HG03565 (cell line): ENCODE results near the gene NEK7.
"Not testable (repeated sequence)": the region's sequence is repeated elsewhere in the genome, so short reads cannot be mapped to it uniquely, and the experiment has no call there.

Source experiments
- ATAC-seq: cut with Tn5 transposase; IDR thresholded peaks from one replicate; pipeline ENCODE4 v1.9.1; 2021; ENCODE audit warnings: mild to moderate bottlenecking, moderate library complexity; ENCODE audit not compliant: unreplicated experiment

Gene NEK7

DNA sequence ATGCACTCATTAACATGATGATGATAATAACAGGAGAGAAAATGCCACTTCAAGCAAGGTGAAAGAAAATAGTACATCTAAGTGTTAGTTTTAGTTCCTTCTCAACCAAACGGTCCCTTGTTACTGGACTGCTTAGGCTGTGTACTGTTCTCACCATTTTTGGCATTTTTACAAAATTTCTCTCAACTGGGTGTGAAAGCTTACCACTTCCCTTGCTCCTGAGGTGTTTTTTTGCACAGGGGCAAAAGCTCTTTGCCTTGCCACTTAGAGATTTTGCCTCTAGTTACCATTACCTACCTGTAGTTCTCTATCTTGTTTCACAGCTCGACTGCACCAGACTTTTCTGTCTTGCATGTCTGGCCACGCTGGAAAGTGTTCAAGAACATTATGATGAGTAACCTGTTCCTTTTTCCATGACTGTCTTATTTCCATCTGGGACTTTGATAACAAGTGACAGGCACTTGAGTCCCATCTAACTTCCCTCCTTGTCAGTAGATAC lies 10.7 kb downstream of the NEK7 start:
- ATAC-seq, result peak; percentile 47

DNA sequence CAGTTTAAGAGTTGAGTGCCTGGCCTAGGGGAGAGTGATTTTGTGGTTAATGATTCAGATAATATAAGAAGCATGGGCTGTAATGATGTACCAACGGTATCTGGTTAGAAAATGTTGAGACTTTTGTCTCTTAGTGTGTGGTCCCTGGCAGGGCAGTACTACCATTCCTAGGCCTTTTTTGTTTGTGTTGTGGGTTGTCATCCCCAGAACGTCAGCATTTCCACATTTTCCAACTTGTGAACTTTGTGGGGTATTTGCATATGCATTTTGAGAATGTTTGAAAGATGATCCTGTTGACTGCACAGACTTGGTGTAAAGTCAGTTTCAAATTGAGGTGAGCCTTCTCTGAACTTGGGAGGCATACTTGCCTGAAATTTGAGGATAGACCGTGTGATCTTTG lies 11.4 kb downstream of the NEK7 start:
- ATAC-seq, result no peak

DNA sequence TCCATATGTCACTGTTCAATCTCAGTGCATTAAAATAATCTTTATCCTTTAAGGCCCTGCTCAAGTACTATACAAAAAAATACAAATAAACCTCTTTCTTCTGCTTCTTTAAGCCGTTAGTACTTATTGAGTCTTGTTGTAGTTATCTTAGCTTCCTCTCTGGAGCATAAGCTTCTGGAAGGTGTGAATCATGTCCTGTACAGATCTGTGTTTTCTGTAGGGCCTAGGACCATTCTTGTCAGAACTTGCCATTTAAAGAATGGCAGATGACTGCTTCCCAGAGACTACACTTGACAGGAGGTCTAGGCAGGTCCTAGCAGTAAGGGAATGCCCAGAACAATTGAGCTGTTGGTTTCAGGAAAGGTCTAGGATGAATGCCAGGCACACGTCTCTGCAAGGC lies 12.9 kb downstream of the NEK7 start:
- no peak for ATAC-seq

DNA sequence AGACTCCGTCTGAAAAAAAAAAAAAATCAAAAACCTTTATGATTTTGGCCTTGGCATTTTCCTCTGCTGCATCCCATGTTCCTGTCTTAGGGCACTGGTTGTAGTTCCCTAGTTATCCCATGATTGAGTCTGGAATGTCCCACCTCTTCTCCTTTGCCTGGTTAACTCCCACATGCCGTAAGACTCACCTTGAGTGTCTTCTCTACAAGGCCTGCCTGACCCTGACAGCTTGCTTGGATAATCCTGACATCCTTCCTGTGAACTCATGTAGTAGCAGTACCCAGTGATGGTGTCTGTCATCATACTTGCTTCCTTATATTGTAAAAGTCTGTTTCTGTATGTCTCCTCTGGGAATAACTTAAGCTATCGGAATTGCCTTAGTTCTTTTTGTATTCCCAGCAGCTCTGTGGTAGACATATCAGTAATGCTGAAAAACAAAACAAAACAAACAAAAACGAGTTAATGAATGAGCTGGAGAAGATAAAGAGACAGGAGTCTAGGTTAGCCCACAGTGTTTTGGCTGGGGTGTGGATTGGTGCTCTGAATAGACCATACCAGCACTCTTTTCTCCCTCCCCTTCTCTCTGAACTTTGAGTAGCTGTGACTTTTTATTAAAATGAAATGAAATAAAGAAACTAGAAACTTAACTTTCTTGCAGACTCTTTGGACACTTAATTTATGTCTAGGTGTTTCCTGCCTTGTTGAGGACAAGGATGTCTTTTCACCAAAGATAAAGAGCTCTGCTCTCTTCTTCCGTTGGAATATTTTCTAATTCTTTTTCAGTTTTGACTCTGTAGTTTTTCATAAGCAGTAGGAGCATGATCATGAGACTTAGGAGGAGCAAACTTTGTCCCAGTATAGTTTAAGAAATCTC lies 15.1 kb downstream of the NEK7 start:
- no peak for ATAC-seq

DNA sequence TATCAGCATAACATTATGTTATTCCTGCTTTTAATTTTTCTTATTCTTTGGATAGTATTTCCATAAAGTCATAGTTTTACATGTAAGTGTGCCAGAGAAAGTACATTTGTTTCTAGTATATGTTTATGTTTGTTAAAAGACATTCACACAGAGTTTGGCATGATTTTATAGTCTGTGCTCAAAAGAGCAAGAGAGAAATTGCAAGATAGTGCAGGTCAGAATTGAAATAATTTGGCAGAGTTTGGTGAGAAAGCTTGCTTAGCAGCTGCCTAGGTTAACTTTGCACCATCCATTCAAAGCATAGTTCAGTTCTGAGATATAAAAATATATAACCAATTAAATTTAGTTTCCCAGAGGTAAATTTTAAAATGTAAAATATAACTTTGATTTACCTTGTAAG lies 17.0 kb downstream of the NEK7 start:
- no peak for ATAC-seq

DNA sequence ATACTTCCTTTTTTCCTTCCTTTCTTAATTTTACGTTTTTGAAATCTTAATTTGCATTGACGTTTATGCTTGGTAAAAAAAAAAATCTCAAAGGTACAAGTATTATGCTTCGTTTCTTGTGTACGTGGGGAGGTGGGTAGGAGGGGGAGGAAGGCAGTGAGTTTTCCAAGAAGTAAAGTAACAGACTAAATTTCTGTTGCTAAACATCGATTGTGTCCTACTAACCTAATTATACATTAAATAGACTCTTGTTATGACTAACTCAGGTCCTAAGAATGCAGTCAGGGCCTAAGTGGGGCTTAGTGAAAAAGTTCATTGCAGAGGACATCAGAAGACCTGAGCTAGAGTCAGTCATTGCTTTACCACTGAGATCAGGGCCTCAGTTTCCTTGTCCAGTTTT lies 17.5 kb downstream of the NEK7 start:
- ATAC-seq, result peak; percentile 35

DNA sequence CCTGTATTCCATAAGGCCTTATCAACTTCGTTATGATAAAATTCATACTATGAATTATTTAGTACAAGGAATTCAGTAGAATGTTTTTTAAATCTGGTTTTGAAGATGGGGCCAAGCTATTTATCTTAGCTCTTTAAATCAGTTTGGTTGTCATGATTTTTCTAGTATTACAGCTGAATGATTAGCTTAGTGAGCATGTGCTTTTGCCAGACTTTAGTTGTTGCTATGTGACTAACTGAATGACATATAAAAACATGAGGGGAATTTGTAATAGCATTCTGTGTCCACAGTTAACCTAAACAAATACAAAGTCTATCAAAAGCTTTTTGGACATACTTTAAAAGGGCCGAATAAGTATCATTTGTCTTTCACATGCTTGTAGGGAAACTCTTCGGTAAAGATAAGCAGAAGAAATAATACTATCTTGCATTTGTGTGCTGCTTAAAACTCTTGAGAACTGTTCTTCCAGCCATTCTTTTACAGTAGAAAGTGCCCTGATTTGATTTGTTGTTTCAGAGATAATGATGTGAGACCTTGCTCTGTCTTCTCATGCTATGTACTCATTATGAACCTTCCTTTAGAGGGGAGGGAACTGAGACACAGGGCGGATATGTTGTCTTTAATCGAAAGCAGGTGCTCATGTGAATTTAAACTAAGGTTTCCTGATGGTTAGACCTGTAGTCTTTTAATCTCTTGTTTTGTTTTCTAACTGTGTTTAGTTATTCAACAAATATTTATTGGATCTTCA lies 18.8 kb downstream of the NEK7 start:
- peak; percentile 62 for ATAC-seq

DNA sequence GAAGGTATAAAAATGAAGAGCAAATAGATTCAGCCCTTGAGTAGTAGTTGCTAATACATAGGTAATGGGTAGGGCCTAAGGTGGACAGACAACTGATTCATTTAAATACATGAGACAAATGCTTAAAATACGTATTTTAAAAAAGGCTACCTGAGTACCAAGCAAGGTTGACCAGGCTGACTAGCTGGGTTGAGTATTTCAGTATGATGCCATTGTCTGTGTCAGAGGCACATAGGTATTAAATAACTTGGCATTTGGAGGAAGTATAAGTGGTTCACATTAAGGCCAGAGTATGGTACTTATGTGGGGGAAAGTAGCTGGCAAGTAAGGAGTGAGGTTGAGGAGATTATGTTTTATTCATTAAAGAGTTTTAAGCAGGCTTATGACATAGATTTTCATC lies 19.4 kb downstream of the NEK7 start:
- no peak for ATAC-seq

DNA sequence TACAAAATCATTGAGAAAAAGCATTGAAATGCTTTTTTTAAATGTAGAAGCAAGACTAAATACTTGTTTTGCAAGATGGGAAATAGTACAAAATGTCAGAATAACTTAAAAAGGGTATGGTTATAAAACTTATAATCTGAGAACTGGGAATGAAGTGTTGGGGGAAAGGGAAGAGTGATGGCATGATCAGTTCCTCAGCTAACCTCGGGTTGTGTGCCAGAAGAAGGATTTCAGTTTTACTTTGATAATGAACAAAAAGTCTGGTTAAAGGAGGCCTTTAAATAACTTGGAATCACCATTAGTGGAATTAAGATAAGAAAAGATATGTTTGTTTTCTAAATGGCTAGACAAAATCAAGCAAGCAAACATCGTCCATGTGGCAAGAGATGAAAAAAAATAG lies 20.7 kb downstream of the NEK7 start:
- no peak for ATAC-seq

DNA sequence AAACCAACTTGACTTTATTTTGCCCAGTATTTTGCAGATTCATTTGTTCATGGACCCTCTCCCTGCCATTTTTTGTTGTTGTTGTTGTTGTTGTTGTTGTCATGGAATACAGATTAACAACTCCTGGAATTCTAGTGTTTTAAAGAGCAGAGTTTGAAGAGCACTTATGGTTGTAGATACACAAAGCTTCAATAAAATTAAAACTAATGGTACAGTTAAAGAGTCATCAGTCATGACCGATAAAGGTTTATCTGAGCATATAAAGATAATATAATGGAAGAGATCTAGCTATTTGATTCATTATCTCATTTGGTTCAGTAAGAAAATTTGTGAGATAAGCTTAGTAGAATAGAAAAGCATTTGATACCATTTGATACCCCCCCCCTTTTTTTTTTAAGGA lies 21.8 kb downstream of the NEK7 start:
- ATAC-seq, result no peak

DNA sequence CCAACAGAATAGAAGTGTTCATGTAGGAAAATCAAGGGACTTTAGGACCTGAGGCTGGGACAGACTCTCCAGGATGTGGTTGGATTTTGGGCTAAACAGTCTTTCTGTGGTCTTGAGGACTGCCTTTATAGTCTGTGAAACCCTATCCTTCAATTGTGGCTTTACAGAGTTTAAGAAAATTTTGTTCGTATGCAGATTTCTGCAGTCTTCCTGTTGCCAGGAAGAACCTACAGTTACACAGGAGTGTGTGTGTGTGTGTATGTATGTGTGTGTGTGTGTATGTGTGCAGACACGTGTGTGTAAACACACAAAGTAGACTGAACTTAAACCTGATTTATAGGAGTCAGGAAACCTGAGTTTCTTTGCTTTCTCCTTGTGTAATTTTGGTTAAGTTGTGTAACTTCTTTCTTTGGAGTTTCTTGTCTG lies 22.8 kb downstream of the NEK7 start:
- ATAC-seq, result peak; percentile 36

DNA sequence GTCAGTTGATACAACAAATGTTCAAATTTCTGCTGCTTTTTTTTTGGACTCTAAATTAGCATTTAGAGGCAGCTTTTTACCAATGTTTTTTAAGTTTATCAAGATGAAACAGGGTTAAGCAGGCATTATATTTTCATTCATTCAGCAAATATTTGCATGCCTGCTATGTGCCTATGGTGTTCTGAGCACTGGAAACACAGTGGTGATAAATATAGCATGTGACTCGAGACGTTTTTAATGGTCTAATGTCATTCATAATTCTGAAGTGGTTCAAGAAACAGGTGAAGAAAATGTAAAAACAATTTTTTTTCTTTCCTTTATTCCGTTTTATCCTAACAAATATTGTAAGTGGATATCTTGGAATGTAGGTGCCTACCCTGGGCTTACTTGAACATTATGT lies 26.8 kb downstream of the NEK7 start:
- no peak for ATAC-seq

DNA sequence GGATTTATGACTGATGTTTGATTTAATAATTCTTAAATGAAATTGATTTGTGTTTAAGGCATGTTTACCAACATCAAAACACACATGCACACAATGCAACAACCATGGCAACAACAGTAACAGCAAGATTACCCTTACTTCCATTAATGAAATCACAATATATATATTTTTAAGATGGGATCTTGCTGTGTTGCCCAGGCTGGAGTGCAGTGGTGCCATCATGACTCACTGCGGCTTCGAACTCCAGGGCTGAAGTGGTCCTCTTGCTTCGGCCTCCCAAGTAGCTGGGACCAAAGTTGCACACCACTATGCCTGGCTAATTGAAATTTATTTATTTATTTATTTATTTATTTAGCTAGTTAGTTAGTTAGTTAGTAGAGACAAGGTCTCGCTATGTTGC lies 27.7 kb downstream of the NEK7 start:
- no peak for ATAC-seq

DNA sequence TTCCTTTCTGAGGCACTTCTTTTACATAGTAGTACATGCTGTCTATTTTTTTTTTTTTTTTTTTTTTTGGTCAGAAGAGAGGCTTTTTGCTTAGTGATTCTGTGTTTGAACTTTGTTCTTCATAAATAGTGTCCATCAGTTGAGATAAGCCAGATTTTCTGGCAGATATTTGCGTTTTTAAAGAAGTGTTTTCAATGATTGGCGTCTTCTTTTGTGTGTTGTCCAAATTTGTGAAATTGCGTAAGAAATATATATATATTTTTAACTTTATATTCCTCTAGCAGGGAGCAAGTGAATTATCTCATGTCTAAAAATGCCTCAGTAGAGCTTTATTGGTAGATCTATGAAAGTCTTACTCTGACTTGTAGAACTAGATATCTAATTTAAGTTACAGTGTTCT lies 28.3 kb downstream of the NEK7 start:
- no peak for ATAC-seq

DNA sequence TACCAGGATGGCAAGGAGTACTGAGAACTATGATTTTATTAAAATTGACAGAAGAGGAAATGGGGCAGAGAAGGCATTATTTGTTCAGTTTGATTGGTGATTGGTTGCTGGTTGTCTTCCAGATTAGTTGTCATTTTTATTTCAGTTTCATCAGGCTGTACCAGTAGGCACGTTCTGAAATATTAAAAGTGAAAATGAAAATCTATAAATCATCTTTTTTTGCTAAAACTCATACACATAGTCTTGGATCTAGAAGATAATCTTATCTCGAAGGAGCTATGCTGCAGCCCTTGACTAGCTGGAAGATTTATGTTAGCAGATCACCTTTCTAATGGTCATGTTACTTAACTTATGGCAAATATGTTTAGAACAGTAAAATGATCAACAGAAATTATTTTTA lies 29.0 kb downstream of the NEK7 start:
- ATAC-seq, result peak; percentile 50

DNA sequence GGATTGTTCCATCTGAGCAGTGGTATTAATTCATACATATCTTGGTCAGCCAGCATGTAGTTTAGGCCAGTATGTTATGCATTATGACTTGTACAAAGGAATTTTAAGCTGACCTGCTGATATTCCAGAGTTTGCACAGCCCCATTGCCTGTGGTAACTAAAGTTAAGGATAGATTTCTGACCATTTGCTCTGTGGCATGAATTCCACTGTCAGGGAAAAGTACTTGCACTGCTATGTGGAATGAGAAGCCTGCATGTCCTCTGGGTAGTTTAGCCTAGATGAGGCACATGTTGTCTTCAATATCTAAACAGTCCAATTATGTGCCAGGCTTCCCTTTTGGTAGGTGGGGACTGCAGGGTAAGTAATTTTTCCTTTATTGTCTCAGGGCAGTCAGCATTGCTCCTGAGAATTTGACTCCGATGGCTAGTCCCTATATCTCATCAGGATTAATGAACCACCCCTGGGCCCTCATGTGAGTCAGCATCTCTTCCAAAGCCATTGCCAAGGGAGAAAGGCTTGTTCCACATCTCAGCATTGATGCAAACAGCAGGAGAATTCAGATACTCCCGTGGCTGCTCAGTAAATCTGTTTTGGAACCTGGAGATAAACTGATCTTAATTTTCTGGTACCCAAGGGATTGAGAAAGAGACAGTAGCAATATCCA lies 30.2 kb downstream of the NEK7 start:
- ATAC-seq, result no peak

DNA sequence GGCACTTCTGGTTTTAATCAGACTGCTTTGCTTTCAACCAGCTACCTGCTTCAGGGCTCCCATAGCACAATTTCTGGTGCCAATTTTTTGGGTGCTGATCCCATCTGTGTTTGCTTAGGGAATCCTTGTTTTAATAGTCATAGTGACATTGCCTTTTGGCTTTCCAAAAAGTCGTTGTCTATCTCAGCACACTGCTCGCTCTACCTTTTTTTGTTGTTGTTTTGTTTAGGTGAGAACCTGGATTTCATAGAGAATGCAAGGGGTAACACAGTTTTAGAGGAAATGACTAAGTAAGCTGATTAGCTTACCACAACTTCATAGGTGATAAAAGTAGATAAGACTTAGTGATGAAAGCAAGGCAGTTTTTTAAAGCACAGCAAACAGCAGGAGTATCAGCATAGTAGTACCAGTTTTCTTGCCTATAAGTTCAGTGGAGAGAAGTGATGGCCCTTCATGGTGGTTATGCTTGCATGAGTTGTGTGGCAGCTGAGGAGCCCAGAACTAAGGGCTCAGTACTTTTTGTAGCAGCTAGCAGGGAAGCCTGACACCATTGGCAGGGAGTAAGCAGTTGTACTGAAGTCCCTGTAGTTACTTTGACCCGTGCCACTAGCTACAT lies 31.3 kb downstream of the NEK7 start:
- ATAC-seq, result no peak

DNA sequence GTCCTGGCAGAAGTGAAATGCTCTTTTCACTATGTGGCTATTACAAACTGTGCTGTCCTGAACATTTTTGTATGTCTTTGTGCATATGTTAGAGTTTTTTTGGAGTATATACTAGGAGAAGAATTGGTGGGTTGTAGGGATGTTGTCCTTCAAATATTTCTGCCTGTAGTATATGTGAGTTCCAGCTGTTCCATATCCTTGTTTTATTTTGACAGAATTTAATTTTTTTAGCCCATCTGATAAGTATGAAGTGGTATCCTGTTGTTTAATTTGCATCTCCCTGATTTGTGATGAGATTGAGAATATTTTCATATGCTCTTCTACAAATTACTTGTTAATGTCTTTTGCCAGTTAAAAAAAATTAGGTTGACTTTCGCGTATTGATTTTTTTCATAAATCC lies 34.3 kb downstream of the NEK7 start:
- ATAC-seq, result no peak

DNA sequence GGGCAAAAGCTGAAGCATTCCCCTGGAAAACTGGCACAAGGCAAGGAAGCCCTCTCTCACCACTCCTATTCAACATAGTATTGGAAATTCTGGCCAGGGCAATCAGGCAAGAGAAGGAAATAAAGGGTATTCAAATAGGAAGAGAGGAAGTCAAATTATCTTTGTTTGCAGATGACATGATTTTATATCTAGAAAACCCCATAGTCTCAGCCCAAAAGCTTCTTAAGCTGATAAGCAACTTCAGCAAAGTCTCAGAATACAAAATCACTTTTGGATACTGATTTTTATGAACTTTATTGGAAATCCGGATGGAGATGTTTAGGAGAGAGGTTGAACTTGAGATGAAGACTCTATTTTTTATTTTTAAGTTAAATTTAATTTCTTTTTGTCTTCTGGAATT lies 37.1 kb downstream of the NEK7 start:
- ATAC-seq, result not testable (repeated sequence)

DNA sequence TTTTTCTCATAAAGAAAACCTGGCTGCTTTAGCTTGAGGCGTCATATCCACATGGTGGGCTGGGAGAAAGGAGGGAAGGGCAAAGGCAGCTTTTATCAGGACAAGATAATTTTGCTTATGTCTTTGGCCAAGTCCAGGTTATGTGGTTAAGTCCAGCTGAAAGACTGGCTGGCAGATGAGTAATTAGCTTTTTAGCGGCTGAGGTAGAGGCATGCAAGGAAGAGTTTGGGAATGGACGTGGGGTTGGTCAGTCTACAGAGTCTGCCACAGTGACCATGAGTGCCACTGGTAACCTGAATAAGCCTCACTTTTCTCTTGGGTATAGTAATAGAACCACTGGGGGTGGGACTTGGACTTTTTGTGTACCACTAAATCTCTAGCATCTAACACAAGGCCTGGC lies 39.8 kb downstream of the NEK7 start:
- ATAC-seq, result no peak

DNA sequence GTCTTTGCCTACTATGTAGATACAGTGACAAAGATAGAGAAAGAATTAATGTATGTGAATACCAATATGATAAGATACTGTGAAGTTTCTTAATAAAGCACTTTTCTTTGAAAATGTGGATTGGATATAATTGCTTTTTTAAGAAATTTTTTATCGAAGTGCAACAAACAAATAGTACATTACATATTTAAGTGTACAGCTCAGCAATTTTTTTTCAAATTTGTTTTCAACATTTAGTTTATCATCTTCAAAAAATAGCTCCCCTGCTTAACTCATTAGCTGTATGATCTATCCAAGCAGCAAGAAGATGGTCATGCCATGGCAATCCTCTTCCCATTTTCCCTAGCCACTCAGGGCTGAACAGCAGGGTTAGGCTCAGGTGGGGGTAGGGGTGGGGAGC lies 40.5 kb downstream of the NEK7 start:
- ATAC-seq, result no peak
